Left lung (tissue), 10 donors: ENCODE measurements around the gene GADL1. TPM values are rescaled to one million over a fixed set of nuclear protein-coding genes. Genes with fewer than 3 reads are reported as not detected.
A peak's percentile ranks its signal among the peaks of the same experiment; 100 is the strongest.

Source experiments
- ATAC-seq: fragments of 200-7000 bp; cut with Tn5 transposase; one replicate; pipeline ENCODE4 v1.9.1; 2020; ENCODE audit warnings: moderate library complexity
- DNase-seq, 4 donors: peaks; one replicate each; pipeline ENCODE4 v3.0.0-alpha.2; 2013 to 2020
- H3K27ac ChIP-seq, 2 donors: fragments of 200-600 bp; sonication (generic) in 1 of 2; one replicate each; pipeline versions ENCODE4 v1.5.0 to v1.8.0; 2020 to 2021
- H3K27me3 ChIP-seq, 2 donors: fragments of 200-600 bp; sonication (generic) in 1 of 2; one replicate each; pipeline versions ENCODE4 v1.5.0 to v1.8.0; 2020 to 2021
- H3K36me3 ChIP-seq, 2 donors: fragments of 200-600 bp; sonication (generic) in 1 of 2; one replicate each; pipeline versions ENCODE4 v1.5.0 to v1.8.0; 2020 to 2021
- H3K4me1 ChIP-seq, 2 donors: fragments of 200-600 bp; one replicate each; pipeline ENCODE4 v1.8.0; 2021
- H3K4me3 ChIP-seq, 2 donors: fragments of 200-600 bp; sonication (generic) in 1 of 2; one replicate each; pipeline versions ENCODE4 v1.5.0 to v1.8.0; 2020 to 2021; ENCODE audit warnings: mild to moderate bottlenecking in 1 of 2
- H3K9me3 ChIP-seq, 2 donors: fragments of 200-600 bp; sonication (generic) in 1 of 2; one replicate each; pipeline versions ENCODE4 v1.5.0 to v1.8.0; 2020 to 2021
- CTCF ChIP-seq, 2 donors: fragments of 200-600 bp; sonication (generic) in 1 of 2; IDR thresholded peaks; one replicate each; pipeline versions ENCODE4 v1.5.0 to v1.8.0; 2021; ENCODE audit warnings: antibody characterized with exemption in 2 of 2
- intact Hi-C, 2 donors: fragments of 100-400 bp; cut with DNase I; formaldehyde crosslinking; loops; one replicate each; pipeline versions ENCODE4 v1.11.2 to v1.14.2; 2022
- polyA plus RNA-seq, 6 donors: library from polyadenylated mRNA; unstranded; fragments of 120-200 nt; gene quantifications; one replicate each; pipeline ENCODE4 v1.2.1, GENCODE V29; 2013; ENCODE audit not compliant: insufficient read length in 6 of 6
- total RNA-seq, 2 donors: library from RNA; stranded (reverse); fragmentation: NEBNext Ultra II Directional; extraction: Animal tissue kit (Norgen Biotek cat#: 25700); gene quantifications; one replicate each; pipeline ENCODE4 v1.2.1, GENCODE V29; 2021
- donor health status: DM: no; HTN: yes; CAD: no.
- donor health status: DM: no; HTN: no; CAD: no.

GADL1 gene
- total and polyA plus RNA-seq, 8 donors = 0.10 to 2.5 (median 0.79) TPM; not detected in 1

DNA sequence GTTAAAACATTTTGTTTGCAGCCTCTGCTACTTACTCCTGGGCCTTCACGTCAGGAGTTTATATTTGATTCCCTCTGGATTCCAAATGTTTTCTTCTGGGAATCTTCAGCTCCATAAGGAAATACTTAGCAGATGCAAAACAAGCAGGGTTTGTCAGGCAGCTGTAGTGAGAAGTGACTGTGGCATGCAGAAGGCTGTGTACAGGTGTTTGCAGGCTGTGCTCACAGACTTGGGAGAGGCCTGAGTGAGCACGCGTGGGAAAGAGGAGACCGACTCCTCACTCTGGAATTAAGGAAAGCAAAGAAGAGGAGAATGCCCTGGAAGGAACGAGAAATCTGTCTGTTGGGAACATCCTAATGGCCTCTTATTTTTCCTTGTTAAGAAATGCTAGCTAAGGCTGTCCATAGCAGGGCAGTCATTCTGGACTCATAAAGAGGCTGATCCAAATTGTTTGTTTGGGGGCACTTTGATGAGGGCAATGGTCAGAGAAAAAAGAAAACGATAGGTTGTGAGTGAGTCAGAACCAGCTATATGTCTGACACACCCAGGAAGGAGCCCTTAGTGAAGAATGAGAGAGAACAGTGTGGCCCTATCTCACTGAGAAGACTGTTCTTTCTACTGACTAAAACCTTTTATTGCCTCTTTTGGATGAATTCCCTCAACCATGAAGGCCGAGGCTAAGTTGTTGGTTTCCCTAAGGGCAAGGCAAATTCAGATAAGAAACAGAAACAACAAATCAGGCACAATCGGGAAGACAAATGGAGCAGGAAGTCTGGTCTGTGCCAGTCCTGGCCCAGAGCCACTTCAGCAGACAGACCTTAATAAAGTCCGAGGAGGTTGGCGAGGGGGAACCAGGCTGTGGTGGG, 205.5 kb downstream of the GADL1 start:
- no peaks in the 10 kb centered on the region for H3K27me3 ChIP-seq
- DNase-seq (no peak), ATAC-seq (peak; percentile 29)
- H3K36me3 ChIP-seq = peaks cover 0 to 78% of the 10 kb centered on the region in 2 donors
- peak overlapping the region; percentile 68 to 73 for H3K27ac ChIP-seq
- H3K9me3 ChIP-seq = no peaks in the 10 kb centered on the region
- intact Hi-C loops = no loop called here
- H3K4me3 ChIP-seq = no peak overlapping the region
- peaks cover 32 to 92% of the 10 kb centered on the region in 2 donors for H3K4me1 ChIP-seq
- TF ChIP-seq CTCF (IDR thresholded peaks at IDR 0.05) = no peak

DNA sequence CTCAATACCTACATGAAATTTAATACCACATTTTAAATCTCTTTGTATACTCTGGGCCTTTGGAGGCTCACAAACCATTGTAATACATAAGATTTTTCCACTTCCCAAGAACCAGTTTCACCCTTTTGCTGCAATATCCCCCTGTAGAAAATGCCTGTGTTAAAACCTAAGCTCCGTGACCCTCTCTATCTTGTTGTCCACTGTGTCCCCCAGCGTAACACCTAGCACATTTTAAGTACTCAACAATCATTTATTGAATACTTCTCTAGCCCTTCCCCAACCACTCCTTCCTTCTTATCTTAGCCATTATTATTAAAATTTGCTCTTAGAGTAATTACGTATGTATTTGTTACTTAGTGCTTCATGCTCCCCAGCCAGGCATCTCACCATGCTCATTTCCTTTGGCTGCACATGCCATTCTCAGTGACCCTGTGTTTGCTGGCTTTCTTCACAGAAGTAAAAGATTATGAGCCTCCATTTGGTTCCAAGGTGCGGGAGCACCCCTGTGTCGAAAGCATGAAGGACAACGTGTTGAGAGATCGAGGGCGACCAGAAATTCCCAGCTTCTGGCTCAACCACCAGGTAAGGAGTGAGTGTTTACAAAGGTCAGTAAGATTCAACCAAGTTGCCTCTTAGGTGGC, 206.4 kb downstream of the GADL1 start:
- DNase-seq (no peak), ATAC-seq (no peak)
- TF ChIP-seq CTCF (IDR thresholded peaks at IDR 0.05) = no peak
- Histone ChIP-seq H3K27me3 (no peaks in the 10 kb centered on the region), H3K36me3 (peaks cover 0 to 71% of the 10 kb centered on the region in 2 donors), H3K27ac (peak overlapping the region; percentile 68 to 73), H3K4me1 (peaks cover 34 to 92% of the 10 kb centered on the region in 2 donors), H3K9me3 (no peaks in the 10 kb centered on the region), H3K4me3 (no peak overlapping the region)
- intact Hi-C loops = no loop called here

DNA sequence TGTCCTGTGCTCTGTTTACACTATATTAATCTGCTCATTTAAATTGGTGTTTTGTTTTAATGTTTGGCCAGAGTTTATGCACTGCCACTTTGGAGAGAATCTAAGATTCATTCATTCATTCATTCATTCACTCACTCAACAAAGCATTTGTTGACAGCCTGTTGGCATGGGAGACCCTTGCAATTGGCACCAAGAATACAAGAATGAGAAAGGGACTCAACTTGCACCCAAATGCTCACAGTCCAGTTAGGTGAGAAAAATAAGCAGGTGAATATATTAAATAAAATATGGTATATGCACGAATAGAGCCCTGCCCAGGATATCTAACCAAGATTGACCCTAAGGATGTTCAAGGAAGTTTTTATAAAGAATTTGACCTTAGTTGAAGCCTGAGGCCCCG, 207.7 kb downstream of the GADL1 start:
- TF ChIP-seq CTCF (IDR thresholded peaks at IDR 0.05) = no peak
- Histone ChIP-seq H3K27me3 (no peaks in the 10 kb centered on the region), H3K36me3 (peaks cover 0 to 59% of the 10 kb centered on the region in 2 donors), H3K4me3 (no peak overlapping the region), H3K27ac (no peak overlapping the region), H3K4me1 (peaks cover 47 to 93% of the 10 kb centered on the region in 2 donors), H3K9me3 (no peaks in the 10 kb centered on the region)
- intact Hi-C loops = no loop called here
- DNase-seq (no peak), ATAC-seq (no peak)

- Histone ChIP-seq H3K27me3 (no peaks in the 10 kb centered on the region), H3K36me3 (peaks cover 0 to 57% of the 10 kb centered on the region in 2 donors), H3K4me1 (peaks cover 53 to 93% of the 10 kb centered on the region in 2 donors), H3K4me3 (no peak overlapping the region), H3K27ac (peak overlapping the region in 1 of 2 donors; percentile 73), H3K9me3 (no peaks in the 10 kb centered on the region)
- intact Hi-C loops = no loop called here
- ATAC-seq (no peak), DNase-seq (no peak)
- no peak for TF ChIP-seq CTCF (IDR thresholded peaks at IDR 0.05)
Measured at GRCh38 chr3:30686176-30686575, 208.3 kb downstream of the GADL1 start.

GRCh38 chr3:30685267-30685667, 209.2 kb downstream of the GADL1 start:
- DNase-seq (no peak), ATAC-seq (peak; percentile 28)
- Histone ChIP-seq H3K4me3 (no peak overlapping the region), H3K27ac (peak overlapping the region in 1 of 2 donors; percentile 73), H3K27me3 (no peaks in the 10 kb centered on the region), H3K36me3 (peaks cover 0 to 53% of the 10 kb centered on the region in 2 donors), H3K4me1 (peaks cover 47 to 93% of the 10 kb centered on the region in 2 donors), H3K9me3 (no peaks in the 10 kb centered on the region)
- no peak for TF ChIP-seq CTCF (IDR thresholded peaks at IDR 0.05)
- intact Hi-C loops = no loop called here
